GM21390 (cell line): ENCODE measurements around the gene PDGFC.

Experiments used
- ATAC-seq: cut with Tn5 transposase; IDR thresholded peaks from one replicate; pipeline ENCODE4 v1.9.1; 2021; ENCODE audit not compliant: unreplicated experiment

PDGFC gene

GRCh38 chr4:156788782-156789181 is 182.8 kb downstream of the PDGFC start:
- no peak for ATAC-seq

DNA sequence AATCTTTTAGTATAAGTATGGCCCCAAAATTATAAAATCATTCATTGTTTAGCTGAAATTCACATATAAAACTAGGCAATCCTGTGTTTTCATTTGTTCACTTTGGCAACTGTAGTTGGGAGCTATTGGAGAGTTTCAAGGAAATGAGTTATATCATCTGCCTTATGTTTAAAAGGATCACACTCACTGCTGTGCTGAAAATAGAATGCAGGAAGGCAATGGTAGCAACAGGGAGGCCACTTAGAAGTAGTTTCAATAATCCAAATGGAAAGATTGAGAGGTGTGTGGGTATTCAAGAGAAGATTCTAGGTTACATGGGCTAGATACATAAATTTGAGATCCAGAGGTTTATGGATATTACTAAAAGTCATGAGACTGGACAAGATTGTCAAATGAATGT is 184.9 kb downstream of the PDGFC start:
- ATAC-seq: no peak

DNA sequence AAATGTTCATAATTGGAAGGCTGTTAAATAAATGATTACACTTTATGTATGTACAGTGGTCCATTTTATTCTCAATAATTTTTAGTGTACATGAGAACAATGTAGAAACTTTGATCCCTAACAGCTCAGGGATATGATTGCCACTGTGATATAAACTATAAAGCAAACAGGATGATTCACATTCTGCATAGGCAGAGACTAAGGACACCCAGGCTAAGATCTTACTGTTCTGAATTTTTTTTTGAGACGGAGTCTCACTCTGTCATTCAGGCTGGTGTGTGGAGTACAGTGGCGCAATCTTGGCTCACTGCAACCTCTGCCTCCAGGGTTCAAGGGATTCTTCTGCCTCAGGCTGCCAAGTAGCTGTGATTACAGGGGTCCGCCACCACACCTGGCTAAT is 186.6 kb downstream of the PDGFC start:
- ATAC-seq: no peak

DNA sequence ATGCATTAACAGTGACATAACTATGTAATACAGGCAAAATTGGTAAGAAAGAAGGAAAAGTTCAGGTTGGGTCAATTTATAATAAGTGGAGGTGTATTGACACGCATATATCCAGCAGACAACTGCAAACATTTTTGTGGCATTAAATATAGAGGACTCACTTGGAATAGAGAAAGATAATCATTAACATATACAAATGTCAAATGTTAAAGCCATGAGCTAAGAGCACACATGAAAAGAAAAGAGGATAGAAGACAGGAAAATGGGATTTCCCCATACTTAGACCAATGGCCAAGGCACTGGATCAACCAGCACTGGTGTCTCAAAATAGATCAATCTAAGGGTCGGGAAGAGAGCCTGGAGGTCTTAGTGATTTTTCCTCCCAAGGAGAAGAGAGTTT is 187.6 kb downstream of the PDGFC start:
- no peak for ATAC-seq

DNA sequence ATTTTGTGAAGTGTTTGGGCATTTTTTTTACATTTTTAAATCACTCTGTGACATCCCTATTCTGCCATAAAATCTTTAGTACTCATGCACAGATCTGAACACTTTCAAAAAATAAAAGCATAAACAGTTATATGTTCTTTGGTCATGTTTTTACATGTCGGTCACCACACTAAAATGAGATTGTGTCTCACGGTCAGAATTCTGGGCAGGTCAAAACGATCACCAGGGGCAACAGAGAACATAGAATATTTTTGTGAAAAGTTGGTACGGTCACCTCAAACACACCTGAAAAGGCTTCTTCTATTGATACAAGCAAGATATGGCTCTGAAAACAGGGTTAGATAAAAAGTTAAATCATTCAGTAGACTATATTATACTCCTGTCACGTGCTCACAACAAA is 189.1 kb downstream of the PDGFC start:
- ATAC-seq: no peak

DNA sequence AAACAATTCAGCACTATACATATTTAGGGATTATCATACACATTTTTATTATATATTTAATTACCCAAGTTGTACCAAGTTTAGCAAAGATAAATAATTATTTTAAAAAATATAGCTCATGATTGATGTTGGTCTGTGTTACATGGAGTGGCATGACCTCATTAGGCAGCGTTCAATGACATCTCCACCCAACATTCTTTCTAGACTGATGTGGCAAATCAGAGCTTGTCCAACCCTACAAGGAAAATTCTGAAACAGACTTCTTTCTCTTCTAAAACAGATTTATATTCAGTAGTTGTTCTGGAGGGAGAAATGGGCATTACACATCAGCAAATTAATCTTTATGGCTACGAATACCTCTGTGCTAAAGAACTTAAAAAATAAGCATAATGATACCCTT is 189.7 kb downstream of the PDGFC start:
- ATAC-seq: no peak

GRCh38 chr4:156779774-156780173 is 191.8 kb downstream of the PDGFC start:
- ATAC-seq: no peak

DNA sequence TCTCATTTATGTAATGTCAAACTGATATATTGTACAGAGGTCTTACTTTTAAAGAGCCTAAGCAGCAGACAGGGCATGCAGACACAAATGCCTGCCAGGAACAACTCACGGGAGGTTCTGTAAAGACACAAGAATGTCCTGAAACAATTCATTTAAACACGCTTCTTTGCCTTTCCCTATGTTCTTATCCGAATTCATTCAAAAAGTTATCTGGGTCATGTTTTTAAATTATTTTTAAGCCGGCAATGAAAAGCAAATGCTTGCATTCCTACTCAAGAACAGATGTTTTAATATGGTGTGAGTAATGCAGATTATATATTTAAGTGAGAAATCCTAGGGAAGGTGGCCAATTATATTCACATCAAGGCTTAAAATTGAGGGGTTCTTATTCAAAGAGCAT is 192.6 kb downstream of the PDGFC start:
- ATAC-seq: no peak

- ATAC-seq: no peak
Observed at GRCh38 chr4:156778606-156779005, 193.0 kb downstream of the PDGFC start.

DNA sequence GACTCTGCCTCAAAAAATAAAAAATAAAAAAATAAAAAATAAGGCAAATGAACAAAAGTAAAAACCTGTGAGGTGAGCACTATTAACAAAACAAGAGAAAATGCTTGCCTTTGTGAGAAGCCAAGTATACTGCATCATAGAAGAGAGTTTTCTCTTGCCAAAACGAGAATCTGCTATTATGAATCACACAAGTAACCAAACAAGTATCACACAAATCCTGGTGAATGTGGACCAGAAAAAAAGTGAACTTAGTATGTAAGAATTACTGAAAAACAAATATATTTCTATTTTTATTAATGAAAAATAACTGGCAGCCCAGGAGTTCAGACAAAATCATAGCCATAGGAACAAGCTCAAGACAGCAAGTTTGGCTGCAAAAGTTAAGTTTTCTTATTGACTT is 193.5 kb downstream of the PDGFC start:
- ATAC-seq: no peak

DNA sequence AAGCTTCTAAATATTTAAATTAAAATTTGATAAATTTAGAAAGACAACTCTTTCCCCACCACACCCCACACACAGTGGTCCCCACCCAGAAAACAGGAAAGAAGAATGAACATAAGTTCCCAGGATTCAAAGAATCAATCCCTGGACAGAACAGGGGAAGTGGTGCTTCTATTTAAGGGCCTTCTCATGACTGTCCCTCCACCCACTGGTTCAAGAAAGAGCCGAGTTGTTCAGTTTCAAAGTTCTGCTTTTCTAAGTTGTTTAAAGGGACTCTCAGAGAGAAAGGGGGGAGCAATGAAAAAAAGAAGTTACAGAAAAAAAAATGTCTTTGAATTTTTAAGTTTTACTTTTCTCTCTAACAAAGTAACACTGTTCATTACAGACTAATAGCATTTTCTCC is 195.8 kb downstream of the PDGFC start:
- ATAC-seq: no peak

DNA sequence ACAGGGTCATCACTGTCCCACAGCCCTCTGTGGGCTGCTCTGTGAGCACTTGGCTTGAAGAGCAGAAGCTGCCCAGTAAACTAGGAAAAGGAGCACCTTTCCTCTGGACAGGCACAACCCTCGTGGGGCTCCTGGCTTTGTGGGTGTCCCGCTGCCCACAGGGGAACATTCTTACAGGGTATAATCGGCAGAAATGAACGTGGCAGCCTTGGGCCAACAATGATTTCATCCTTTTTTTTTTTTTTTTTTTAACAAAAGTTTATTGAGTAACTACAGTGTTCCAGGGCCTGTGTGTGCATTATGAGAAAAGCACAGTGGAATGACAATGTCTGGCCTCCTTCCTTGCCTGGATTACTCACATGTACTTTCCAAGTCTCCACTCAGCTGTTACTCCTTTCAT is 197.2 kb downstream of the PDGFC start:
- no peak for ATAC-seq

DNA sequence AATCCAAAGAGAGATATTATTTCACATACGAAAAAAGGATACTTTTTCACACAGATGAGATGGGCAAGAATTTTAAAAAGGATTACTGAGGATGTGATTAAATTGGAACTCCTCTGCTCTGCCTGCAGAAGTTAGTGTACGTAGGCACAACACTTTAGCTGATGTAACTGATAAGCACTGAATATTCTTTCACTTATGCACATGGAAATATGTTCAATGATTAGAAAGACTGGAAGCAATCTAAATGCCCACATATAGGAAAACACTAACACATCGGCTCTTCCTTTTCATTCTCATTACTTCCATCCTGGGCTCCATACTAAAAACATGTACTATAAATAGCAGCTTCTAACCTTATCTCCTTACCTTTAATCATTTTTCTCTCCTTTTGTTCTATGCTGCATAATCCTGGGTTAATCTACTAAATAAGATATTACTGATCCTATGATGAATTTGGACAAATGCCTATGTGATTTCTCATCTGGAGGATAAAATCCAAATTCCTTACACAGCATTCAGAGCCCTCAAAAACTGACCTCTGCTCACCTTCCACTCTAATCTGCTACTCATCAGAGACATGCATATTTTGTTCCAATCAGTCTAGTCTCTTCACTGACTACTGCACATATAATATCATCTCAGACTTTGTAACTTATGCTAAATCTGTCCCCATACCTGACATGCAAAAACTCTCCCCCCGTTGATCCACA is 197.8 kb downstream of the PDGFC start:
- no peak for ATAC-seq

DNA sequence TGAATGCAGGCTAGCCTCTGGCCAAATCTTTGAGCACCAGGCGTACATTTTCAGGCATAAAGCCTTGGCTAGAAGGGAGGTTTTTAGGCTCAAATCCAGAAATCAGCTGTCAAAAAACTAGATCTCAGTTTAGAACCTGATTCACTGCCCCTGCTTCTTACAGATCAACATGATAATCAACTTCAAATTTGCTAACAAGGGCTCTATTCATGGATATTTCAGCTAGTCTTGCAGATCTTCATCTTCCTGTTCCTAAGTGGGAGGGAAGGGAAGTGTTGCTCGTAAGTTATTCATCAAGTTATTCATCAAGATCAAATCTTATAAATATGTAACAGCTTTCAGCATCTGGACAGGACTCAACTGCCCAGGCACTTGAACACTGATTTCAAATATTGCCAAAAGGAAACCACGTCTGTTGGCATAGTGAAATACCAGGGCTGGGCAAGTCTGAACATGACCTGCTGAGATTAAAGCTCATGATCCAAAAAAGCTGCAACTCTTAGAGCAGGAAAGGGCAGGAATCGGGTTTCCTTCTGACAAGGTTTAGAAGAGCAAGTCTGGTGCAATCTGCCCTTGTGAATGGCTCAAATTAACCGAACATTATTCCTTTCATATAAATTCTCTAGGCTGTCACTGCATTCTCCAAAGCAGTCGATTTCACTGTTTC is 200.3 kb downstream of the PDGFC start:
- no peak for ATAC-seq

DNA sequence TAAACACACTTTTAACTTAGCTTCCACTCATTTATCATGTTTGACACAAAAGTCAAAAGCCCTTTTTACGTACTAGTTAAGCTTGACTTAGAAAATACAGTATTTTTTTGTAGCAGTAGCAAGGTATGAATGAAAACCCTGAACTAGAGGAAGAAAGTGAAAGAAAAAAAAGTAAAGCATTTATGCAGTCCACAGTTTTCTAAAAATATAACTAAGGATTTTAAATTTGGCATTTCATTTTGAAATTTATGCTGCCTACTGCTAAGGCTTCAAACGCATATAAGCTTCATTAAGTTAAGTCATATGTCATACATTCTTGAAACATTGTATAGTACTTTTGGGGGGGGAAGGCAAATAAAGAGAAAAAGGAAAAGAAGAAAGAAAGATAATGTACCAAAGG is 201.5 kb downstream of the PDGFC start:
- no peak for ATAC-seq

GRCh38 chr4:156767911-156768415 is 203.6 kb downstream of the PDGFC start:
- ATAC-seq: no peak

DNA sequence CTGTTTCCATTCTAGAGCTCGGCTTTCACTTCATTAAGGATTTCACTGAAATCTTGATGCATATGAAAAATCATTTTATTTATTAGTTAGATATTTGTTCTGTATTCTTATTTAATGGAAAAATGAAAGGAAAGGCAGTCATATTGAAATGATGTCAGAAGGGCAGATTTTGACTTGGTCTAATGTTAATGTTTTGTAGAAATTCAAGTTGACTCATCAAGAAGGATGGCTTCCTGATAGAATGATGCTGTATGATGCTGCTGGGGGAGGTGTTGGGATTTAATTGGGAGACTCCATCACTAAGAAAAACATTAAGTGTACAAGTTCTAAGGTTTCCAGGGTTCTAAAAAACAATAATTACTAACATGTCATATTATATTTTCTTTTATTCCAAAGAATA is 204.8 kb downstream of the PDGFC start:
- no peak for ATAC-seq

DNA sequence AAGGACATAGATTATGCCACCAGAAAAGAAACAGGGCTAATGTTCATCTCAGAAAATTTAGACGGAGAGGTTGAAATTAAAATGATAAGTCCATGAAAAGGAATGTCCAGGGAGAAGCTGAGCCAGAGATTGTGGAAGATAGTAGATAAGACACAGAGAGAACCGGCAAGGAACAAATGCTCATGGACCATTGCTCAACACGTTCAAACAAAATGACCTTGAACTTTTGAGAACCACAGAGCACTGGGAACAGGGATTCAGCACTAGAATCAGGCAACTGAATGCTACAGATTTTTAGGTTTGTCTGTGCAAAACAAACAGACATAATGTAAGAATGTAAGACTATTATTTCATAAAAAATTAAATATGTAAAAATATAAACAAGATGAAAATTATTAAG is 206.3 kb downstream of the PDGFC start:
- ATAC-seq: no peak

DNA sequence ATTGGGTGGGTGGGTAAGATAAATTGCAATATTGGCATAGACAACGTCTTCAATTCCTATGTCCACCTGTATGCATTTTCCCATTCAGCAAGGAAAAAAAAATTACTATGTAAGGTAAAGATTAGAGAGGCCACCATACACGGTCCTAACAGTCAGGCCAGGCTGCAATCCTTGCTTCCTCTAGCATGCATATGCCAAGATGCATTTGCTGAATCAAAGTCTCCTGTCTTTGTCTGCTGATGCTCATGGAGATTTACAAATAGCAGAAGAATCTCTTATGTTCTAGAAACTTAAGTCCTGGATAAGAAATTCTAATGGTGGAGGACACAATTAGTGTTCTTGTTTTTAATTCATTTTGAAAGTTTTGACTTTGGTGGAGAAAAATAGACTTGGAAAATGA is 206.8 kb downstream of the PDGFC start:
- no peak for ATAC-seq

- ATAC-seq: no peak
Observed at GRCh38 chr4:156764145-156764544, 207.5 kb downstream of the PDGFC start.

DNA sequence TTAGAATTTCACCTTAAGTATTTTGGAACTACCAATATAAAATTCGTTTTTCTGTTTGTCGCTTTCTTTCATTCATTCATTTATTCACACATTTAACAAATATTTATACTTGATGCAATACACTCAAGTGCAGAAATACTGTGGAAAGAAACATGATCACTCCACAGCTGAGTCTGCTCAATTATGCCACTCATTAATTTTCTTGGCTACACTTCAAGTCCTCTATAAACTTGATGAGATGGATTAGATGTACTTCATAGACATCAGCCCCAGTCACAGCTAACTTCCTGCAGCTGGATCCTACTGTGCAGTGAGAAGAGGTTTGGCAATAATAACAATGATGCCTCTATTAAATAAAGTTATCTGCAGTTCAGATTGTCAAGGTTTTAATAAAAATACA is 208.1 kb downstream of the PDGFC start:
- no peak for ATAC-seq

DNA sequence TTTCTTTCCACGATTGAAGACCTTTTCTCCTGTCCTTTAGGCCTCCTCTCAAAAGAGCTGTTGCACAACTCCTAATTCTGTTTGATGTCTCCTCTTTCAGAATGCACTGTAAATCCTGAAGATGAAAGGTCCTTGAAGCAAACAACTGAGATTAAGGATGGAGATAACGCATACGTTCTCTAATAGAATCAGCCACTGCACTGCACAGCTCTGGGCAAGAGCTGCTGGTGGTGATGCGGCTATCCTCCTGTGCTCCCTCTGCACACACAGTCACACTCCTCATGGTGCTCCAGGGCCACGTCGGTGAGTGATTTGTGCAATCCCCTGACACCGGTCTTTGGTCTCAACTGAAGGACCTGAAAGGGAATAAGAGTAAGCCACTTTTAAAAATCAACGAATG is 208.7 kb downstream of the PDGFC start:
- ATAC-seq: no peak

DNA sequence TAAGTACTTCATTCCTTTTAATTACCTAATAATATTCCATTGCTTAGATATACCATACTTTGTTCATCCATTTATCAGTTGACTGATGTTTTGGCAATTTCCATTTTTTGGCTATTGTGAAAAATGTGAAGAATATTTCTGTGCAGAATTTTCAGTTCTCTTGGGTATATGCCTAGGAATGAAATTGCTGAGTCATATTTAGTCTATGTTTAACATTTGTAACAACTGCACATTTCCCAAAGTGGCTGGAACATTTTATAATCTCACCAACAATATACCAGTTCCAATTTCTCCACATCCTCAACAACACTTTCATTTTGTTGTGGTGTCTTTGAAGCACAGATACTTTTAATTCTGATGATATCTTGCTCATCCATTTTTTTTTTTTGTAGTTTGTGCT is 215.5 kb downstream of the PDGFC start:
- ATAC-seq: no peak
